GM10248 (cell line): ENCODE measurements around the gene KCNIP4.
"Not testable (repeated sequence)": the region's sequence is repeated elsewhere in the genome, so short reads cannot be mapped to it uniquely, and the experiment has no call there.

Experiments
- CTCF ChIA-PET: fragments of 300-600 bp; sonication (Branson Sonifier 250); formaldehyde crosslinking; extraction: SDS; loops from one replicate; lab custom pipeline; 2021; ENCODE audit warnings: antibody characterized with exemption; lab: Yijun Ruan, JAX
- POLR2A ChIA-PET: fragments of 350-650 bp; sonication (Branson Sonifier 250); formaldehyde crosslinking; extraction: SDS; loops from one replicate; lab custom pipeline; 2020; ENCODE audit warnings: antibody characterized with exemption; lab: Yijun Ruan, JAX
- DNase-seq: peaks from one replicate; pipeline ENCODE4 v3.0.0; 2012; ENCODE audit errors: extremely low spot score
- TF ChIP-seq, protein P1 (sequence below): IDR thresholded peaks from 2 replicates; pipeline ENCODE4 v1.5.1; 2012; ENCODE audit warnings: mild to moderate bottlenecking, low read depth; ENCODE audit errors: extremely low read depth, missing control alignments, control extremely low read depth

KCNIP4 gene

DNA sequence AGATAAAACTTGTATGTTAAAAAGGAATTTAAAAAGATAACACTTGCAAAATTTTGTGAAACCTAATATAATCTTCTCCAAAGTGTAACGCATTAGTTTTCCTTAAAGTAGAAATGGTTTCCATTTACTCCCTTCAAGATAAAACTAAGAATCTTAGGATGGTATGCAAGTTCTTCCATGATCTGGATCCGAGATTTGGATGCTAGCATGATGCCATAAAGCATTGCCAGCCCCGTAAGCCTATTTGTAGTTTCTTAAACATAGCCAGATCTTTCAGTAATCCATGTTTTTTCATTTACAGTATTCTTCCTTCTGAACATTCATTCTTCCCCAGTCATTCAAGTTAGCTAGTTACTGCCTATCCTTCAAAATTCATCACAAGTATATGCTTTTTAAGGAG is 572.4 kb downstream of the KCNIP4 start:
- TF ChIP-seq, protein P1, sequence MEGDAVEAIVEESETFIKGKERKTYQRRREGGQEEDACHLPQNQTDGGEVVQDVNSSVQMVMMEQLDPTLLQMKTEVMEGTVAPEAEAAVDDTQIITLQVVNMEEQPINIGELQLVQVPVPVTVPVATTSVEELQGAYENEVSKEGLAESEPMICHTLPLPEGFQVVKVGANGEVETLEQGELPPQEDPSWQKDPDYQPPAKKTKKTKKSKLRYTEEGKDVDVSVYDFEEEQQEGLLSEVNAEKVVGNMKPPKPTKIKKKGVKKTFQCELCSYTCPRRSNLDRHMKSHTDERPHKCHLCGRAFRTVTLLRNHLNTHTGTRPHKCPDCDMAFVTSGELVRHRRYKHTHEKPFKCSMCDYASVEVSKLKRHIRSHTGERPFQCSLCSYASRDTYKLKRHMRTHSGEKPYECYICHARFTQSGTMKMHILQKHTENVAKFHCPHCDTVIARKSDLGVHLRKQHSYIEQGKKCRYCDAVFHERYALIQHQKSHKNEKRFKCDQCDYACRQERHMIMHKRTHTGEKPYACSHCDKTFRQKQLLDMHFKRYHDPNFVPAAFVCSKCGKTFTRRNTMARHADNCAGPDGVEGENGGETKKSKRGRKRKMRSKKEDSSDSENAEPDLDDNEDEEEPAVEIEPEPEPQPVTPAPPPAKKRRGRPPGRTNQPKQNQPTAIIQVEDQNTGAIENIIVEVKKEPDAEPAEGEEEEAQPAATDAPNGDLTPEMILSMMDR, result no peak
- ChIA-PET CTCF (no interaction called here), POLR2A (no interaction called here)
- no peak for DNase-seq

DNA sequence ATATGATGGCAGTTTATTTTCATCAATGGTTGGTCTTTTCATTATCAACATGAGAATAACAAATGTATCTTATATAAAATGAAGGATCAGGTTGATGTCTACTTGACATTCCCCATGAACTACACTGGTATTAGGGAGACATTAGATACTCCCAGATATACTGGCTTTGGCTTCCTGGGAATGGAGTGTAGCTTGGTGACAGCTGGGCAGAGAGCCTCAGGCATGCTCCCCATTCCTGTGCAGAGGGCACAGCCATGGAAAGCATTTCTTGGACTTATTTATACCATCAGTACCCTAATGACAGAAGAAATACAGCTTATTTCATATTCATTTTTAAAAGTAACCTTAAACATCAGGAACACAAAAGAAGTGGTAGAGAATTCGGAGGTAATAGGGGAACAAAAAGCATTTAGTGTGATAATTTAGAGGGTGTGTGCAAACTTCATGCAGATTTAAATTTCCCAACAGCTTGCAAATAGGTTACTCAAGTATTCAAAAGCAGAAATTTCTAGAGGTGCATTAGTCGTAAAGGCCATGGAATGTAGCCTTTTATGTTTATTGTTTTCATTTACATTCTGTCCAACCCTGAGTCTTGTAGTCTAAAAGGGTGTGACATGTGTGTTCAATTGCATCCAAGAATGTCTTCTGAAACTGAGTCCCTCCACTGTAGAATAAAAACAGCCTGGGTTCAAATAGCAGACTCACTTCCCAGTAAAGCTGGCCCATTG is 573.8 kb downstream of the KCNIP4 start:
- POLR2A ChIA-PET, result no interaction called here
- TF ChIP-seq, protein P1, result no peak
- CTCF ChIA-PET, result interaction anchor here (1.4 kb wide), 2 partner anchors 11 to 12 kb away, joined by 4 to 7 read pairs; no protein-coding TSS in a partner anchor

DNA sequence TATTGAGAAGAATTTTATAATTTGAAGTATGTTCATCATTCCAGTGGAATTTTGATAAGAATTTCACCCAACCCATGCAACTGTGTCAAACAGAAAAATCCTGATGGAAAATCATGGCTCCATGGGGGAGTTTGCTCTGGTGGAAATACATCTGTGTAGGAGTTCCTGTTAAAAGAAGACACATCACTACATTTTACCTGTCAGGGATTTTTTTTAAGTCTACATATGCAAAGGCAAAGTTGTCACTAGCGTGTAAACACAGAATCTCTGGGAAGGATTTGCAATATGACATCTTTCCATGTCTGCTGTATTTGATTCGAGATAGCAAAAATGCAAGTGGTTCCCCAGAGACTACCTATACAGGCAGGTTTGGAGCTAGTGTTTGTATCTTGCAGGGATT is 581.0 kb downstream of the KCNIP4 start:
- DNase-seq, result no peak
- ChIA-PET POLR2A (no interaction called here), CTCF (interaction anchor here (1.1 kb wide), 1 partner anchor 11 kb away, joined by 3 read pairs; no protein-coding TSS in a partner anchor)
- TF ChIP-seq, protein P1, result no peak

More for the DNA sequence above, 573.8 kb downstream of the KCNIP4 start:
- no peak for DNase-seq

DNA sequence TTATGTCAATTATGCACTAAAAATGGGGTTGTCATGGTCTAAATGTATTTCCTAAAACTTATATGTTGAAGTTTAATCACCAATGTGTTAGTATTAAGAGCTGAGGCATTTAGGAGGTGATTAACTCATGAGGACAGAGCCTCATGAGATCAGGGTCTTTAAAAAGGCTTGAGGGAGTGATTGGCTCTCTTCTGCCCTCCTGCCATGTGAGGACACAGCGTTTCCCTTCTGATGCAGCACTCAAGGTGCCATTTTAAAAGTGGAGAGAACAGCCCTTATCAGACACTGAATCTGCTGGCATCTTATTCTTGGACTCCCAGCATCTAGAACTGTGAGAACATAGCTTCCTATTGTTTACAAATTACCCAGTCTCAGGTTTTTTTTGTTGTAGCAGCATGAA is 581.7 kb downstream of the KCNIP4 start:
- POLR2A ChIA-PET, result no interaction called here
- TF ChIP-seq, protein P1, result no peak
- CTCF ChIA-PET, result no interaction called here
- DNase-seq, result no peak

DNA sequence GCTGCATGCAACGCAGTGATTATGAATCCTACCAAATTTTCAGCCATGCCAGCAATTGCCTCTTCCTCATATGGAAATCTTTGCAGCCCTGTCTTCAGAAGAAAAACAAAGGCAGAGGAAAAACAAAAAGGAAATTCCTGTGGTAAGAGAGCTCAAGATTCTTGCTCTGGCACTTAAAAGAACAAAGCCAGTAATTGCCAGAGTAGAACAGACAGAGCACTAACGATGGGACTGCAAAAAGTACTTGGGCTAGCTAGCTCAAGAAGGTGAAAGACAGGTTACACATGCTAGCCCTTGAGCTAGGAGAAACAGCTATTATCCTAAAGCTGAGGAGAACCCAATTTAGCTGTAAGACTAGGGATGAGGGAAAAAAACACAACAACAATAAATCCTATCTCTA is 582.3 kb downstream of the KCNIP4 start:
- CTCF ChIA-PET, result no interaction called here
- DNase-seq, result no peak
- TF ChIP-seq, protein P1, result no peak
- POLR2A ChIA-PET, result no interaction called here

DNA sequence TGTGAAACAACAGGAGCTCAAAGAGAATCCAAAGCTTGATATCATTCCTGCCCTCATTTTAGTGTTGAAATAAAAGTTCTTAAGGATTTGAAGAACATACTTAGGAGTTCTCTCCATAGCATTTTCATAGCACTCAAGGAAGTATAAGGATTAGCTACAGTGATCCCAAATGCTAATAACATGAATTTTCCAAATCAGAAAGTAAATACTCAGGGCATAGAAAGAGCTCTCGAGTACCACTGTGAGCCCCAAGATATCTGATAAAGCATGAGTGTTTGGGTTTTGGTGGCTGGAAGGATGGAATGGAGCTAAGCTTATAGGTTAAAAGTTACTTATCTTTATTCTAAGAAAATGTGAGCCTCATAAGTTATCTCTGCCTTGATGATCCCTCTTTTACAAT is 584.9 kb downstream of the KCNIP4 start:
- ChIA-PET POLR2A (no interaction called here), CTCF (interaction anchor here (0.9 to 2.4 kb wide), 5 partner anchors 8 to 28 kb away, joined by 4 to 7 read pairs (median 4); no protein-coding TSS in a partner anchor)
- TF ChIP-seq, protein P1, result no peak
- no peak for DNase-seq

DNA sequence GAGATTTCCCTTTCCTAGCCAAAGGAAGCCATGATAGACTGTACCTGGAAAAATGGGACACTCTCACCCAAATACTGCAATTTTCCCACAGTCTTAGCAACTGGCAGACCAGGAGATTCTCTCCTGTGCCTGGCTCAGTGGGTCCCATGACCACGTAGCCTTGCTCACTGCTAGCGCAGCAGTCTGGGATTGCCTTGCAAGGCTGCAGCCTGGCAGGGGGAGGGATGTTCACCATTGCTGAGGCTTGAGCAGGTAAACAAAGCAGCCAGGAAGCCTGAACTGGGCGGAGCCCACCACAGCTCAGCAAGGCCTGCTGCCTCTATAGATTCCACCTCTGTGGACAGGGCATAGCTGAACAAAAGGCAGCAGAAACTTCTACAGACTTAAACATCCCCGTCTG is 596.2 kb downstream of the KCNIP4 start:
- CTCF ChIA-PET, POLR2A ChIA-PET: not testable (repeated sequence)

More for the DNA sequence above, 596.2 kb downstream of the KCNIP4 start:
- not testable (repeated sequence) for DNase-seq
